HG02938 (cell line): Measurements from ENCODE around the gene PDSS2.
A peak's percentile ranks its signal among the peaks of the same experiment; 100 is the strongest.
"Not testable (repeated sequence)": the region's sequence is repeated elsewhere in the genome, so short reads cannot be mapped to it uniquely, and the experiment has no call there.

Experiments used
- ATAC-seq: cut with Tn5 transposase; IDR thresholded peaks from one replicate; pipeline ENCODE4 v1.9.1; 2021; ENCODE audit warnings: mild to moderate bottlenecking, moderate library complexity; ENCODE audit not compliant: unreplicated experiment

The PDSS2 gene

GRCh38 chr6:107459283-107460082 is at the start of gene PDSS2:
TSS of gene PDSS2 (minus strand) at chr6:107459564. CDS start at chr6:107459285, 279 bp downstream.
- ATAC-seq: peak; percentile 92

DNA sequence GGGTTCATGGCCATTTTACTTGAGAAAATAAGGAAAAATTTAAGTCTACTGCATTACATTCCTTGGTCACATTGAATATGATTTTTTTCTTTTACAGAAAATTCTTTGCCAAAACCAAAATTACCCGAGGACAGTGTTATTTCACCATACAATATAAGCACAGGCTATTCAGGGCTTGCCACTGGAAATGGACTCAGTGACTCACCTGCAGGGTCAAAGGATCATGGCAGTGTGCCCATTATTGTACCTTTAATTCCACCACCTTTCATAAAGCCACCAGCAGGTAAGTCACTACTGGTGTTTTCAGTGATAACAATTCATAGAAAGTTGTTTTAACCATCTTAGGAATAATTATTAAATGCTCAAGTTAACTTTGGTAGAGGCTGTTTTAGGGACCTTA is 46.8 kb upstream of the PDSS2 start:
- no peak for ATAC-seq

DNA sequence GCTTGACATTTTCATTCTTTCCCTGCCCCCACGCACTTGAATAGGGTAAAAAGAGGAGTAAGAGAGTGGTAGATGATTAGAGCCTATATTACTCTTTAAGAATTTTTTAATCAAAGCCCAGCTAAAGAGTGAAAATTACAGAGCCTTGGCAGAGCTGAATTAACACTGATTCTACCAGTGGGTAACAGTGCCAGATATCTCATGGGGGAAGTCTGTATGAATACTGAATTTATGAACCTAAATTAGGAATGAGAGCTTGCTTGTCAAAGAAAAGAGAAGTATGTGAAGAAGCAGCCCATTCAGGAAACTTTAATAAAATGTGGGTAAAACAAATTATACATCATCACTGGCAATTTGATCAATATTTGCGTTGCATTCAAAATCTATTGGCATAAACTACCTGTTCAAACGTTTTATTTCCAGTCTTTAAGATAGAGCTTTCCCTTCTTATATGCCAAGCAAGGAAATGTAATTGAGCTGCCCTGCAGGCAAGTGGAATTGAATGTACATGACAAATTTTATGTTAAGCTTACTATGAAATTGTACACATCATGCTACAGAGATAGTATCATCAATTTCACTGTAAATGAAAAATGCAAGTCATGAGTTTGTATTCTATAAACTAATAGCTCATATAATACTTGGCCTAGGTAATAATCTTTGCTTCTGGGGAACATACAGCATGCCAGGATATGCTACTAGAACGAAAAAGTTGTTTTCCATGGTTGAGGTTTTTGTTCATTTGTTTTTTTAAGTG is 45.1 kb upstream of the PDSS2 start:
- no peak for ATAC-seq

GRCh38 chr6:107496892-107497684 is 37.7 kb upstream of the PDSS2 start:
- ATAC-seq: no peak

DNA sequence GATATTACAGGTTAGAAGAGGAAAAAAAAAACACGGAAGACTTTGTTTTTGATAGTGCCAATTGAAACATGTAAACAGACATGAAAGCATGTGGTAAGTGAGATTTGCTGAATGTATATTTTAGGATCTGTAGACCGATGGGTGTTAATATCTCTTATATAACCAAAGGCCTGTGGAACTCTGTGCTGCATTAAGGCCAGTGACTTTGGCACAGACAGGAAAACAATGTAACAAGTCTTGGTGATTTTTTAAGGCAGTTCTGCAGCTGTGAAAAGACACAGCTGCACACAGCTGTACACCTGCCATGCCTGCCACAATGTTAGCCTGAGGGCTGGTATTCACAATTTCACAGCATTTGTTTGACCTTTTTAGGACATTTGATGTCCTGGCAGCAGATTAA is 36.6 kb upstream of the PDSS2 start:
- ATAC-seq: no peak

- ATAC-seq: no peak
These were observed 35.9 kb upstream of the PDSS2 start for GRCh38 chr6:107495196-107495643.

- no peak for ATAC-seq
These were observed 34.0 kb upstream of the PDSS2 start for GRCh38 chr6:107493158-107494057.

DNA sequence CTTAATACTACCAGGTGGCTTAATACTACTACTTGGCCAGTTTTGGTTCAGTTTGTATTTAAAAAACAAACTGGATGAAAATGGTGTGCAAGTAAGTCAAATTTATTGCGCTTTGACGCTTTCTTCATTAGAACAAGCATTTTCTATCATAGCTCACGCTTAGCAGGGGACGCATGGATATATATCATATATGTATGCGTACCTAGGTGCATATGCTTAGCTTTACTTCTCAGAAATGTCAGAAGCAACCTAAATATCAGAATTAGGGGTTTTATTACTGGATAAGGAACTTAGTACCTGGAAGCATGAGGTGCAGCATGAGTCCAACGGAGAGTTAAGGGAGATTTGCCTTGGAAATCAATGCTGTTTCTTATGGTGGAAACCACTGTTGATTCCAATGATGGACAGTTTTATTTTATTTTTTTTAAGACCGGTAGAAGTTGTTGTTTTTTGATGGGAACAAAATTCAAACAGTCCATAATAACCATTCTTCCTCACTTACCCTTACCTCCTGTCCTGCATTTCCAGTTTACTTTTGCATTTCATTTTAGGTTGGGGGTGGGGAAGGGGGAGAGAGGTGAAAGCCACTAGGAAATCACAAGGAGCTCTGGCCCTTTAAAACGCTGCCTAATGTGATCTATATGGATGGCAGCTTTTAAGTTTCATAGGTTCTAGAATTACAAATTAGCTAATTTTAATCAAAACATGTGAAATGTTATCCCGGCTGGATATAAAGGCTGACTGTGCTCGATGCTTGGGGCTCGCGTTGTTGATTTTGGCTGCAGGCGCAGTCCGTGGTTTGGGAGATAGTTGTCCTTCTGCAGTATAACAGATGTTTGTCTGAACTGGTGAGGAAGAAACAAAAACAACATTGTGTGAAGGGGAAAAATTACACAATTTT is 32.6 kb upstream of the PDSS2 start:
- ATAC-seq: no peak

DNA sequence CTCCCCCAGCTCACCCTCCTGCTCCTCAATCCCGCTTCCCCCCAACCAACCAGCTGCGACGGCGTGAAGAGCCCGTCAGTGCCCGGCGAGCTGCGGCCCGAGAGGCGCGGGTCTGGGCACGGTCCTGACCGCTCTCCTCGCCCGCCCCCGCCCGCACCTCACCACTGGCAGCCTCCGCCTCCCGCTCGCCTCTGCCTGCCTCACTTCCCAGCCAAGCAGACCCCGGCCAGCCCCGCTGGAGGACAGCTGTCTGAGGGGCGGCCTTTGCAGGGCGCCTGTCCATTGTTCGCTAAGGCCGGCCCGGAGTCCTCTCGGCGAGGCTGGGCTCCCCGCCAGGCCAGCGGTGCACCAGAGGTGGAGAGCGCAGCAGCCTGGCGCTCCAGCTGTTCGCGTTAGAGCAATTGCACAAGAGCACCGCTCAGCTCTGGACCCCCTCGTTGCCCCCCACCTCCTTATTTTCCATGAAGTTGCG is 31.8 kb upstream of the PDSS2 start:
- ATAC-seq: no peak

DNA sequence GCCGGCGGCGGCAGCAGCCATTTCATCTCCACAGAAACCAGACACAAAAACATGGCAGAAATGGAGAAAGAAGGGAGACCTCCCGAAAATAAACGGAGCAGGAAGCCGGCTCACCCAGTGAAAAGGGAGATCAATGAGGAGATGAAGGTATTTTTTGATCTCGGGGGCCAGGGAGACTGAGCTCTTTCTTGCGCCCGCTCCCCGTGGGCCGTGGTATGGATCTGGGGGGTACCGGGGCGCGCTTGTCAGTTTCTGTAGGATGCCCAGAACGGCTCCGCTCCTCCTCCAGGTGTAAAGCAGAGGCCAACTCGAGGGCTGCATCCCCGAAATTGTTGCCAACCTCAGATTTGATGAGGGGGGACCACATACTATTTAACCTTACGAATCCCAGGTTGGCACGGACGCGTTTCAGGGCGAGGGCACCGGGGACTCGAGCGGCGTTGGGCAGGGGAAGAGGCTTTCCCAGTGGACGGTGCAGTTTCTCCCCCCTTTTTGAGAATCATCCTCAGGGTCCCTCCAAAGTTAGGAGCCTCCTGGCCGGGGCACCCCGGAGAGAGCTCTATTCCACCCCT is 31.3 kb upstream of the PDSS2 start:
- ATAC-seq: no peak

DNA sequence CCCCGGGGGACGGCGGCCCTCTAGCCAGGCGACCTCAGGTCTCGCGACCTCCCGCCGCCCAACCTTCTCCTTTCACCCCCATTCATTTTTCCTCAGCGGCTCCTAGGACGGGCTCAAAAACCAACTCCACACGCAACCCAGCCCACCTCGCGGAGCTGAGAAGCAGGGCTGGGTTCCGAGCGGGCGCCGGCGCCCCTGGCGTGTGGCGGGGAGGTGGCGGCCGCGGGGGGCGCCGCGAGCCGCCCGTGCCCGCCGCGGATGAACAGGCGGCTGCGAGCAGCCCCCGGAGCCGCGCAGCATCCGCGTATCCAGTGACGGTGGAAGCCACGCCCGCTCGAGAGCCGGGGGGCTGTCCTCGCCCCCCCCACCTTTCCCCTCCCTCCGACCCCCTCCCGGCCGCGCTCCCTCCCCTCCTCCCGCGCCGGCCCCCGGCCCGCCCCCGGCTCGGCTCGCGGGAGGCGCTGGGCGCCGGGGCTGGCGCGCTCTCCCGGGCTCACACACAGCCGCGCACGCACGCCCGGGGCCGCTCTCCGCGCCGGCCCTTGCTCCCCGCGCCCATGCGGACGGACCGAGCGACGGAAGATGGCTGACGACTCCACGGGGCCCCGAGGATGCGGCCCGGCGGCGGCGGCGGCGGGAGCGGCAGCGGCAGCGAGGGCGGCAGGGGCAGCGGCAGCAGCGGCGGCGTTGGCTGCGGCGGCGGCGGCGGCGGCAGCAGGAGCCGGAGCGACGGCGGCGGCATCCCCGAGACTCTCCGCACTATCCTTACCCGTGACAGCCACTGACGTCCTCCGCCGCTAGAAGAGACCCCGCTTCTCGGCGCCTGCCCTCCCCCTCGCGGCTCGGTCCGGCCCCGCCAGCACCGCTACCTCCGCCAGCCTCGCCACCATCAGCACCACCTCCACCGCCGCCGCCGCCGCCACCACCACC is 30.5 kb upstream of the PDSS2 start, which contains the start of gene SOBP:
TSS of gene SOBP (plus strand) at position 482 of the 930 bp plus-strand sequence. CDS start 500 bp downstream, outside the sequence.
- no peak for ATAC-seq

GRCh38 chr6:107488875-107489635 is 29.7 kb upstream of the PDSS2 start:
- ATAC-seq: no peak

GRCh38 chr6:107488174-107488874 is 29.0 kb upstream of the PDSS2 start:
- ATAC-seq: no peak

- no peak for ATAC-seq
These were observed 25.8 kb upstream of the PDSS2 start for GRCh38 chr6:107485157-107485556.

GRCh38 chr6:107479089-107479690 is 19.8 kb upstream of the PDSS2 start:
- ATAC-seq: no peak

DNA sequence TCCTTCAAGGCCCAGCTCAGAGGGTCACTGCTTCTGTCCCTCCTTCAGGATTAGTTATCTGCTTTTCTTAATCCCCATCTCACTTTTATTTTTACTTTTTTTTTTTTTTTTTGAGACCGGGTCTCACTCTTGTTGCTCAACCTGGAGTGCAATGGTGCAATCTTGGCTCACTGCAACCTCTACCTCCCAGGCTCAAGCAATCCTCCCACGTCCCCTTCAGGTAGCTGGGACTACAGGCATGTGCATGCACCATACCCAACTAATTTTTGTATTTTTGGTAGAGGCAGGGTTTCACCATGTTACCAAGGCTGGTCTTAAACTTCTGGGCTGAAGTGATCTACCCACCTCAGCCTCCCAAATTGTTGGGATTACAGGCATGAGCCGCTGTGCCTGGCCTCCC is 16.5 kb upstream of the PDSS2 start:
- not testable (repeated sequence) for ATAC-seq
